K562 (cell line): ENCODE measurements around the gene CRKL. TPM values are rescaled to one million over a fixed set of nuclear protein-coding genes. Genes with fewer than 3 reads are reported as not detected.

Source experiments
- ATAC-seq: fragments of 200-7000 bp; cut with Tn5 transposase; 3 replicates; pipeline ENCODE4 v1.9.1; 2020; ENCODE audit warnings: moderate library complexity
- BruUV-seq: library from RNA; stranded (reverse); fragments of 400-500 nt; replicated peaks from 2 replicates; lab custom pipeline; 2021; lab: Mats Ljungman, UMichigan
- CTCF ChIA-PET: fragments of 300-600 bp; formaldehyde crosslinking; extraction: SDS; loops from one replicate; lab custom pipeline; 2021; ENCODE audit warnings: low intra/inter-chr PET ratio; lab: Yijun Ruan, JAX
- POLR2A ChIA-PET: fragments of 300-600, 350-650 bp; sonication (Branson Sonifier 250); formaldehyde crosslinking; extraction: SDS; loops from one replicate; lab custom pipeline; 2021; ENCODE audit warnings: antibody characterized with exemption, inconsistent platforms; lab: Yijun Ruan, JAX
- DNase-seq, 4 experiments: peaks; one replicate each; pipeline versions ENCODE4 v3.0.0 to v3.0.0-alpha.2; 2011 to 2018; ENCODE audit warnings: low spot score in 3 of 4, mixed read lengths in 3 of 4; ENCODE audit errors: extremely low read depth in 1 of 4
- FAIRE-seq: peaks from 2 replicates; lab custom pipeline; 2011; peaks lifted over from hg19 to GRCh38; lab: Jason Lieb, UNC
- H2AFZ ChIP-seq: 2 replicates; pipeline ENCODE4 v1.6.0; 2011; ENCODE audit warnings: low read depth, low read length, control low read depth, inconsistent platforms
- H3K27ac ChIP-seq: fragments of 200-600 bp; 3 replicates; pipeline ENCODE4 v1.8.0; 2011; ENCODE audit warnings: low read depth, mild to moderate bottlenecking, control low read depth, inconsistent platforms, low read length, moderate library complexity, mixed read lengths; ENCODE audit errors: extremely low read depth
- H3K27me3 ChIP-seq, 2 experiments: fragments of 300-600 bp in 1 of 2; 2 replicates in 1 of 2; 3 replicates in 1 of 2; pipeline versions ENCODE4 v1.6.0 to v1.8.0; 2011; ENCODE audit warnings: inconsistent platforms in 2 of 2, low read length in 2 of 2, mild to moderate bottlenecking in 1 of 2, mixed read lengths in 1 of 2, moderate library complexity in 1 of 2; ENCODE audit not compliant: control insufficient read depth in 2 of 2, insufficient read depth in 2 of 2
- H3K36me3 ChIP-seq: fragments of 300-600 bp; 3 replicates; pipeline ENCODE4 v1.8.0; 2011; ENCODE audit warnings: mild to moderate bottlenecking, low read length, inconsistent platforms; ENCODE audit not compliant: control insufficient read depth, insufficient read depth
- H3K4me1 ChIP-seq, 2 experiments: fragments of 200-600 bp in 1 of 2; replicated peaks in 1 of 2; 2 replicates in 1 of 2; 3 replicates in 1 of 2; pipeline versions ENCODE4 v1.5.1 to v1.8.0; 2011; ENCODE audit warnings: inconsistent platforms in 2 of 2, low read length in 2 of 2, mild to moderate bottlenecking in 1 of 2, mixed read lengths in 1 of 2, moderate library complexity in 1 of 2; ENCODE audit not compliant: control insufficient read depth in 2 of 2, insufficient read depth in 2 of 2
- H3K4me2 ChIP-seq: 2 replicates; pipeline ENCODE4 v1.6.1; 2011; ENCODE audit warnings: low read length, control low read depth, inconsistent platforms, mixed read lengths; ENCODE audit not compliant: insufficient read depth
- H3K4me3 ChIP-seq: fragments of 200-600 bp; sonication (generic), shearing (Covaris generic); 2 replicates; pipeline ENCODE4 v1.5.1; 2016; ENCODE audit warnings: control low read depth, inconsistent platforms
- H3K79me2 ChIP-seq: fragments of 200-600 bp; 3 replicates; pipeline ENCODE4 v1.8.0; 2011; ENCODE audit warnings: low read length, inconsistent platforms; ENCODE audit not compliant: control insufficient read depth, insufficient read depth
- H3K9ac ChIP-seq, 2 experiments: 2 replicates each; pipeline versions ENCODE4 v1.6.0 to v1.6.1; 2011; ENCODE audit warnings: low read depth in 2 of 2, low read length in 2 of 2, control low read depth in 1 of 2, inconsistent platforms in 1 of 2, mild to moderate bottlenecking in 1 of 2, mixed read lengths in 1 of 2; ENCODE audit not compliant: insufficient read depth in 1 of 2
- H3K9me1 ChIP-seq: one replicate; pipeline ENCODE4 v1.6.0; 2011; ENCODE audit warnings: inconsistent platforms, mild to moderate bottlenecking, low read length, moderate library complexity; ENCODE audit not compliant: control insufficient read depth, insufficient read depth
- H3K9me3 ChIP-seq: replicated peaks from 2 replicates; pipeline ENCODE4 v1.5.1; 2011; ENCODE audit warnings: low read depth, low read length, inconsistent platforms; ENCODE audit not compliant: control insufficient read depth, insufficient read depth
- H4K20me1 ChIP-seq: replicated peaks from 2 replicates; pipeline ENCODE4 v1.6.1; 2011; ENCODE audit warnings: low read length, inconsistent platforms, mixed read lengths; ENCODE audit not compliant: control insufficient read depth, insufficient read depth
- FOXK2 ChIP-seq, 2 experiments: fragments of 450-650 bp; IDR thresholded peaks in 1 of 2; conservative IDR thresholded peaks in 1 of 2; 2 replicates each; pipeline ENCODE4 v1.6.1; 2016; ENCODE audit warnings: low read depth in 2 of 2, mild to moderate bottlenecking in 1 of 2
- PHTF2 ChIP-seq: fragments of 250-450 bp; sonication (Bioruptor Pico); IDR thresholded peaks from 2 replicates; pipeline ENCODE4 v1.5.0; 2021; ENCODE audit warnings: mild to moderate bottlenecking
- PKNOX1 ChIP-seq: fragments of 450-650 bp; IDR thresholded peaks from 2 replicates; pipeline ENCODE4 v1.6.1; 2016
- RCOR1 ChIP-seq, 2 experiments: IDR thresholded peaks; 2 replicates each; pipeline ENCODE4 v1.6.1; 2012; ENCODE audit warnings: low read depth in 2 of 2, low read length in 2 of 2, borderline replicate concordance in 1 of 2, improper control_type of control experiment in 1 of 2
- SMAD4 ChIP-seq: fragments of 250-450 bp; sonication (Bioruptor Pico); conservative IDR thresholded peaks from 2 replicates; pipeline ENCODE4 v1.8.0; 2021; ENCODE audit warnings: inconsistent platforms, mild to moderate bottlenecking, moderate library complexity
- ZNF134 ChIP-seq: fragments of 250-450 bp; sonication (Bioruptor Pico); conservative IDR thresholded peaks from 2 replicates; pipeline ENCODE4 v1.4.0; 2020
- ZNF354B ChIP-seq: fragments of 250-450 bp; sonication (Bioruptor Pico); IDR thresholded peaks from 2 replicates; pipeline ENCODE4 v1.4.0; 2020
- ZNF384 ChIP-seq: IDR thresholded peaks from 2 replicates; pipeline ENCODE4 v1.6.1; 2012; ENCODE audit warnings: low read depth, low read length, improper control_type of control experiment
- ZNF79 ChIP-seq: fragments of 250-450 bp; sonication (Bioruptor Pico); IDR thresholded peaks from 2 replicates; pipeline ENCODE4 v1.4.0; 2020; ENCODE audit warnings: low read depth, mild to moderate bottlenecking, moderate library complexity
- WGBS: fragments of 100-300 bp; shearing (Covaris generic); methylation state at CpG from one replicate; pipeline ENCODE4 v1.1.6; 2016; ENCODE audit warnings: low coverage, mixed read lengths; ENCODE audit not compliant: insufficient coverage; ENCODE audit errors: missing lambda C conversion rate; 5-methylcytosine and 5-hydroxymethylcytosine counted together
- in situ Hi-C: fragments of 300-500 bp; cut with MboI; formaldehyde crosslinking; loops from 4 replicates; pipeline ENCODE4 v1.15.0; 2018; ENCODE audit warnings: inconsistent platforms, mixed read lengths
- intact Hi-C: fragments of 100-400 bp; cut with micrococcal nuclease; formaldehyde crosslinking; loops from 2 replicates; pipeline ENCODE4 v1.14.2; 2022
- polyA plus RNA-seq, 8 experiments: library from polyadenylated mRNA; depleted of rRNA in 4 of 8; stranded (reverse) in 5 of 8; unstranded in 3 of 8; fragments of >200 nt; fragmentation: Nextera tagmentation in 2 of 8; fragmentation: Illumina TruSeq in 1 of 8; extraction: Ambion mirVana in 2 of 8; extraction: Trizol in 1 of 8; gene quantifications; 2 replicates each; pipeline versions ENCODE4 v1.2.1 to v1.2.3, GENCODE V29; 2011 to 2014; ENCODE audit warnings: inconsistent platforms in 1 of 8, missing spikeins in 1 of 8
- total RNA-seq, 7 experiments: library from RNA; depleted of rRNA in 6 of 7; stranded (reverse); fragments of >200 nt in 6 of 7; fragmentation: Illumina TruSeq in 2 of 7; extraction: Trizol in 2 of 7; gene quantifications; 2 replicates each; pipeline versions ENCODE4 v1.2.1 to v1.2.3, GENCODE V29; 2011 to 2021; ENCODE audit warnings: low replicate concordance in 1 of 7
- TF ChIP-seq, protein P1 (sequence below): sonication (generic); formaldehyde crosslinking; IDR thresholded peaks from 2 replicates; pipeline ENCODE4 v1.8.1; 2023; ENCODE audit warnings: mild to moderate bottlenecking, missing genetic modification reagents
- TF ChIP-seq, protein P2 (sequence below): fragments of 250-450 bp; sonication (Bioruptor Pico); IDR thresholded peaks from 2 replicates; pipeline ENCODE4 v1.8.0; 2022; ENCODE audit warnings: moderate library complexity, mild to moderate bottlenecking, inconsistent platforms

The CRKL gene
- total and polyA plus RNA-seq, 9 of the 15 experiments (the other 6 are each of a cell fraction or from before 2014, with no cell fraction given): 100 to 263 (median 124) TPM

DNA sequence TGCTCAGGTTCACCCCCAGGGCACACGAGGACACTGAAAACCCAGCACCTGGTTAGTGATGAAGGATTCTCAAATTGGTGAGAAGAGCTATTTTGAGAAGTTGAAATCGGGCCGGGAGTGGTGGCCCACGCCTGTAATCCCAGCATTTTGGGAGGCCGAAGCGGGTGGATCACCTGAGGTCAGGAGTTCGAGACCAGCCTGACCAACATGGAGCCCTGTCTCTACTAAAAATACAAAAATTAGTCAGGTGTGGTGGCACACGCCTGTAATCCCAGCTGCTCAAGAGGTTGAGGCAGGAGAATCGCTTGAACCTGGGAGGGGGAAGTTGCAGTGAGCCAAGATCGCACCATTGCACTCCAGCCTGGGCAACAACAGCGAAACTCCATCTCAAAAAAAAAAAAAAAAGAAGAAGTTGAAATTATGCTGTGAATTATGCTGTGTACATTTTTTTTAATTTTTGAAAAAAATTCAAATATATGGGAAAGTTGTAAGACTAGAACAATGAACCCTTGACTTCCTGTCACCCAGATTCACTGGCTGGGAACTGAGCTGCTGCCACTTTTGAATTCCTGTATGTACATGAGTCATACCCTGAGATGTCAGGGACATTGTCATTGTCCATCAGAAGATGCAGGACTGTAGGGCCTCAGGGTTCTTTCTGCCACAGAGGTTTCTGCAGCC lies 54.9 kb downstream of the CRKL start (continued):
- TF ChIP-seq PKNOX1 (peak; percentile 62), ZNF384 (0 out of 2 replicates have a peak, but pooled peaks have one; percentile 3), RCOR1 (IDR thresholded peaks at IDR 0.05; ENCODE audit: borderline replicate concordance in 1 of 2, low read depth in 2 of 2, low read length in 2 of 2) (peak in 1 of 2 experiments; percentile 26; a peak in 2 of 4 replicates), FOXK2 (conservative IDR thresholded peaks at IDR 0.05 in 1 of 2, IDR thresholded peaks at IDR 0.05 in 1 of 2; ENCODE audit: low read depth in 2 of 2) (0 out of 4 replicates have a peak, but pooled peaks of 1 of the 2 experiments have one; percentile 8)

- Histone ChIP-seq H3K27ac (no peak overlapping the region), H2AFZ (no peak overlapping the region), H3K9me3 (no peaks in the 10 kb centered on the region; the same call in 1 of the 2 replicates), H3K4me1 (peaks cover 0 to 38% of the 10 kb centered on the region in 2 experiments; a peak in 3 of 5 replicates), H3K36me3 (no peaks in the 10 kb centered on the region), H3K9me1 (no peaks in the 10 kb centered on the region), H3K4me2 (no peak overlapping the region), H3K27me3 (peaks cover 37 to 63% of the 10 kb centered on the region in 2 experiments; a peak in 4 of 5 replicates), H3K4me3 (no peak overlapping the region), H3K79me2 (no peaks in the 10 kb centered on the region), H4K20me1 (peaks cover 10% of the 10 kb centered on the region), H3K9ac (peak overlapping the region in 1 of 2 experiments; percentile 56; a peak in 2 of 4 replicates)
- DNase-seq: no peak
- no TSS peak for BruUV-seq
- CTCF ChIA-PET: no interaction called here
- intact Hi-C loops: no loop called here
- in situ Hi-C loops: loop anchor here (25.0 kb wide), 1 partner anchor 164 kb away; no protein-coding TSS in a partner anchor
- no peak for FAIRE-seq
- POLR2A ChIA-PET: interaction anchor here (0.5 to 64.4 kb wide), 15 partner anchors 7 to 959 kb away, joined by 3 to 1556 read pairs (median 4); partner anchors contain the start of genes CRKL, LZTR1 and THAP7
- WGBS: 6% methylated on average over 21 of the region's 21 CpGs
- peak; percentile 2; the same call in 1 of the 3 replicates for ATAC-seq
- TF ChIP-seq, protein P1, sequence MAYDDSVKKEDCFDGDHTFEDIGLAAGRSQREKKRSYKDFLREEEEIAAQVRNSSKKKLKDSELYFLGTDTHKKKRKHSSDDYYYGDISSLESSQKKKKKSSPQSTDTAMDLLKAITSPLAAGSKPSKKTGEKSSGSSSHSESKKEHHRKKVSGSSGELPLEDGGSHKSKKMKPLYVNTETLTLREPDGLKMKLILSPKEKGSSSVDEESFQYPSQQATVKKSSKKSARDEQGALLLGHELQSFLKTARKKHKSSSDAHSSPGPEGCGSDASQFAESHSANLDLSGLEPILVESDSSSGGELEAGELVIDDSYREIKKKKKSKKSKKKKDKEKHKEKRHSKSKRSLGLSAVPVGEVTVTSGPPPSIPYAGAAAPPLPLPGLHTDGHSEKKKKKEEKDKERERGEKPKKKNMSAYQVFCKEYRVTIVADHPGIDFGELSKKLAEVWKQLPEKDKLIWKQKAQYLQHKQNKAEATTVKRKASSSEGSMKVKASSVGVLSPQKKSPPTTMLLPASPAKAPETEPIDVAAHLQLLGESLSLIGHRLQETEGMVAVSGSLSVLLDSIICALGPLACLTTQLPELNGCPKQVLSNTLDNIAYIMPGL (CRISPR knock-in tag): peak; percentile 61; the same call in 1 of the 2 replicates
- no peak for TF ChIP-seq ZNF79 (CRISPR knock-in tag)
- TF ChIP-seq SMAD4 (CRISPR knock-in tag): 0 out of 2 replicates have a peak, but pooled peaks have one; percentile 19
- no peak for TF ChIP-seq ZNF354B (CRISPR knock-in tag)
- TF ChIP-seq, protein P2, sequence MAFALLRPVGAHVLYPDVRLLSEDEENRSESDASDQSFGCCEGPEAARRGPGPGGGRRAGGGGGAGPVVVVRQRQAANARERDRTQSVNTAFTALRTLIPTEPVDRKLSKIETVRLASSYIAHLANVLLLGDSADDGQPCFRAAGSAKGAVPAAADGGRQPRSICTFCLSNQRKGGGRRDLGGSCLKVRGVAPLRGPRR (CRISPR knock-in tag): 0 out of 2 replicates have a peak, but pooled peaks have one; percentile 9
- TF ChIP-seq PHTF2: no peak
- no peak for TF ChIP-seq ZNF134 (CRISPR knock-in tag)
Measured at GRCh38 chr22:20972933-20973577, 55.8 kb downstream of the CRKL start.
